Measurements from ENCODE around the gene NACC2. TPM values are rescaled to one million over a fixed set of nuclear protein-coding genes. Genes with fewer than 3 reads are reported as not detected.
A peak's percentile ranks its signal among the peaks of the same experiment; 100 is the strongest.

Gene NACC2
- polyA plus RNA-seq, 12 donors, result 4.9 to 60.9 (median 9.1) TPM

DNA sequence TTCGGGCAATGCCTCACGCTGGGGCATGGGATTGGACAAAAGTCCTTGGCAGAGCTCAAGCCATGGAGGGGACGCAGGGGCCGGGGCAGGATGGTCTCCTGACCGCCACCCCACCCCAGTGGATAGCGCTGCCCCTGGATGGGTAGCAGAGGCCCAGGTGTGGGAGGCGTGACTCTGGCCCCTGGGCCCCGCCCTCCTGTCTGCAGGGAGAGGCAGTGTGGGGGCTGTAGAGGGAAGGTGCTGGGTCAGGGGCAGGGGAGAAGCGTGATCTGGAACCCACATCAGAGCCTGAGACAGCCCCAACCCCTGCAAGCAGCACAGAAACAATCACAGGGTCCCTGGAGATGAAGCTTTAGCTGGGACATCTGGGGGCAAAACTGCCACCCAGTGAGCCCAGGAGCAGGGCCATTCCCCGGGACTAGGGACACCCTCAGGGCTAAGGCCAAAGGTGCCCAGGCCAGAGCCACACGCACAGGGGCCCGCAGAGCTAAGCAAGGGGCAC lies 36.2 kb downstream of the NACC2 start:
- no peak for DNase-seq

DNA sequence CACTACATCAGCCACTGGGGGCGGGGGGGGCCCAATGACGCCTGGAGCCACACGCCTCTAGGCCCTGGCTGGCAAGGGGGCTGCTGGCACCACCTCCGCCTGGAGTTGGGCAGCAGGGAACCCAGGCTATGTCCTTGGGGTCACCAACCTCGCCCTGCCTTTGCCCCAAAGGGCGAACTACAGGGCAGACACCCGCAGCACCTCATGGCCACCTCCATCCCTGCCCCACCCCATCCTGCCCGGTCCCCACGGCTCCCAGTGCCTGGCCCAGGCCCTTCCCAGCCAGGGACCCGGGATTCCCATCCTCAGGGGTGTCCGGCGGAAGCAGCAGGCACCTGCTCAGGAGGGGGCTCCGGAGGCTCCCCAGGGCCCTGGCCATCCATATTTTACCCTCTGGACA lies 37.0 kb downstream of the NACC2 start:
- no peak for DNase-seq

DNA sequence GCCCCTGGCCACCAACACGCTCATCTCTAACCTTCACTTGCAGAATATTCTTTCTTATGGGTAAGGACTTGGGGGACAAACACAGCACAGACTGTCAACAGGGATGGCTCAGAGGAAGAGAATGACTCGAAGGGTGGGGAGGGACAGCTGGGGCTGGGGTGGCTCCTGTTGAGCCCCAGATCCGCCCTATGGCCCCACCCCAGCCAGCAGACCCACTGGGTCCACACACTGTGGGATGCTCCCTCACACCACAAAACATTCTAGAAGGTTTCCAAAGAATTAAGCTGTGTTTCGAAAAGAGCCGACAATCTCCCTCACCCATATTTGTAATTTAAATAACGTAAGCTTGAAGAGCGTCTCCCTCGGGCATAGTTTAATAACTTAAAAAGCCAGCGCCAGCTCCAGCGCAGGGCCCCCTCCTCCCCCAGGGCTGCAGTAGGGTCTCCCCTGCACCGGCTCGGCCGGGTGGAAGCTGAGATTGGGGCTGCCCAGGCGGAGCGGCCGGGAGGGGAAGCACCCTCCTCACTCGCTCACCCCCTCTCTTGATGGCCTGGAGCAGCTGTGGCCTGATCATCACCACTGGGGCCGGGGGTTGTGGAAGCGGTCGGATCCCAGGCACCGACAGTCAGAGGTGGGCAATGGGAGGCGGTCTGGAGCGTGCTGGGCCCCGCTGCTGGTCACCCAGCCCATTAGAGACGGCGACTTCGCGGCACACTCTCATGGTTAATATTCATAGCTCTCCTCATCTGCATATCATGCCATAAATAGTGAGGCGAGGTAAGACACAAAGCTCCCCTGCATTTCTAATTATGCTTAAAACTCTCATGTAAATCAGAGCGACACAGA lies 37.6 kb downstream of the NACC2 start:
- no peak for DNase-seq

DNA sequence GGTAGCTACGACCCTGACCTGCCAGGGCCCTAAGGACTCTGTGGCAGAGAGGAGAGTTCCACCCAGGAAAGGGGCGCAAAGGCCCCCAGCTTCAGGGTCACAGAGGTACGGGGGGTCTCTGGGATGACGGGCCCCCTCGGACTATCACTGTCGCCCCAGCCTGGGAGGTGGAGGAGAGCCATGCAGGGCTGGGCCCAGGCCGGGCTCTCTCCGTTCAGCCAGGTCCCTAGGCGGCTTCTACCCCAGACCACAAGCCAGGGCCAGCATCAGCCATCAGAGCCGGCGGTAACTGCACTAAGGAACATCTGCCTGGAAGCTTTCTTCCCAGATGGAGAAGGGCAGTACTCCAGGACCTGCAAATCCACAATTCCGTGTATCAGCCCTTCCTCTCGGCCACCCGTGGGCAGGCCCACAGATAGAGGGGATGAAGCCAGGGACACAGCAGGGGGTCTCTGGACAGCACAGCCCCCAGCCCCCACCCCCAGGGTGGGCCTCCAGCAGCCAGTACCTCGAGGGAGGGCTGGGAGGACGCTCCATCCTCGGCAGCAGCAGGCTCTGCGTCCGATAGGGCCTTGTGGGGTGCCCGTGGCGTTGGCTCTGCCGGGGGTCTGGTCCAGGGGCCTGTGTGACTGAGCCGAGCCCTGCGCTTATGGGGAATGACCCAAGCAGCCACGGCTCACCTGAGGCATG lies 38.4 kb downstream of the NACC2 start:
- DNase-seq, result no peak

DNA sequence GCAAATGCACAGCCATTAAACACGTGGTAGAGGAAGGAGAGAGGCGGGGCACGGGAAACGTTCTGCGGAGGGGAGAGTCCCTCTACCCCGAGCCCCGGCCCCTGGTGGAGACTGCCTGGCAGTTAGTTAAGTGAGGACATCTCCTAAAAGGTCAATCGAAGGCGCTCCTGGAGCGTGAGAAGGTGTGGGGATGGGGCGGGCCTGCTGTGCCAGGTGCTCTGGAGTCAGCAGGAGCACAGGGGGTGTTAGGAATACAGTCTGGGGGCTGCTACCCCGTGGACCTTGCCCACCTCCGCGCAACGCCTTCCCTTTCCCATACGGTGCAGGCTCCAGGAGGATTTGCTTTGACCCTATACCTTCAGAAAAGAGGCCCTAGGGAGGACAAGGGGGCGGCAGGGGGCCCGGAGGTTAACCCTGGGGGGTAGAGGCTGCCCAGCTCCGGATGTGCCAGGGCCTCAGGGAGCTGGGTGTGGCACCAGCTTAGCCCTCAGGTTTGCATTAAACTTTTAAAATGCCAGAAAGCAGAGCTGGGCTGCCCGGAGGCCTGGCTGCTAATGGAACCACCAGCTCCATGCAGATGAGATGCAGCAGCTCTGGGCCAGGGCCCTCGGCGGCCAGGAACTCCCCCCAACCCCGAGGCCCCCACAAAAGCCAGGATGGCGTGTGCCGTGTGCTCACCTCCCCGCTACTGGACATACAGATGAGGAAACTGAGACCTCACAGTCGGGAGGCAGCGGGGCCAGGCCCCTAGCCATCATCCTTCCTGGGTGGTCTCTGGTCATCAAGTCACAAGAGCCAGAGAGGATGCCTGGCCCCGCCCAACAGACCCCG lies 39.2 kb downstream of the NACC2 start:
- no peak for DNase-seq

DNA sequence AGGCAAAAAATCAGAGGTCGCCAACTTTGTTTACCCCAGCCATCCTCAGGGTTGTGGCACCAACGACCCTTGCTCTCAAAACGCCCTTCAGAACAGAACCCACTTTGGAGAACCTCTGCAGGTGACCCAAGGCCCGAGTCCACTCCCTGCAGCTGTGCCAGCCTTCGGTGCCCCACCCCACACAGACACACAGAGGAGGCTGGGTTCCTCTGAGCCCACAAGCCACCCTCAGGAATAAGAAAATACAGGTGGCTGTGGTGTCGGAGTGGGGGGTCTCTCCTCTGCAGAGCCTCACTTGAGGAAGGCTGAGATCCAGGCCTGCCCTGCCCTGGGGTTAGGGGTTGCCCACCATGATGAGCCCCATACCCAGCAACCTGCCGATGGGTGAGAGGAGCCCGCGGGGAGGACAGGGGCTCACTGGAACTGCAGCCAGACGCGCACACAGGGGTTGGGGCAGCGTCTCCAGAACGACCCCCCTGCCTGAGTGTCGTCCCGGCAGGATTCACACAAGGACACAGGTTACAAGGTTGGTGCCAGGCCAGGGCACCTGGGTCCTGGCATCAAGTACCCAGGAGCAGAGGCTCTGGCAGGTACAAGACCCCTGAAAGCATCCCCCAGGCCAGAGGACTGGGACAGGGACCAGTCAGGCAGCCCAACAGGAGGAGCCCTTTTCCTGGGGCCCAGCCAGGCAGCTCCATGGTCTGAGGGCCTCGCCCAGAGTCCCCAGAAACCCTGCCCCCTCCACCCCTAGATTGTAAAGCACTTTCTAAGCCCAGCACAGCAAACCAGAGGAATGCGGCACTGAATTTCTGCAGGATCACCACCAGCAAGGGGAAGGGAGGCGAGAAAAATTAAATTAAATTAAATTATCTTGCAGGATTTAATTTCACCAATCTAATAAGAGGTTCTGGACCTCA lies 40.0 kb downstream of the NACC2 start:
- no peak for DNase-seq

DNA sequence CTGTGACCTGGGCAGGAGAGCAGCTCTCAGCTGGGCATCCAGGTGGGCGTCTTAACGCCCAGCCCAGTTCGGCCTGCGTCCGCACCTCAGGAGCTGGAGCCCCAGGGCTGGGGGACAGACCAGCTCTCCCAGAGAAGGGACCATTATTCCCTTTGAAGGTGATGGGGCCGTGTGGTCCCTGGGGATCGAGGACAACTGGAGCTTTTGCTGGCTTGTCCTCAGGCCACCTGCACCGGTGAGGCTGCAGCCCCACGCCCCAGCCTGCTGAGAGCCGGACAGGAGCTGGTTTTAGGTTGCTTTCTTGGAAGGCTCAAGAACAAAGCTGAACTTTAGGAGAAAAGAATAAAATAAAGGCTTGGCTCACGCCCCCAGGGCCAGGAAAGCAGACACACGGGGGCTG lies 40.9 kb downstream of the NACC2 start:
- no peak for DNase-seq

GRCh38 chr9:136053757-136054142 lies 41.3 kb downstream of the NACC2 start:
- no peak for DNase-seq

DNA sequence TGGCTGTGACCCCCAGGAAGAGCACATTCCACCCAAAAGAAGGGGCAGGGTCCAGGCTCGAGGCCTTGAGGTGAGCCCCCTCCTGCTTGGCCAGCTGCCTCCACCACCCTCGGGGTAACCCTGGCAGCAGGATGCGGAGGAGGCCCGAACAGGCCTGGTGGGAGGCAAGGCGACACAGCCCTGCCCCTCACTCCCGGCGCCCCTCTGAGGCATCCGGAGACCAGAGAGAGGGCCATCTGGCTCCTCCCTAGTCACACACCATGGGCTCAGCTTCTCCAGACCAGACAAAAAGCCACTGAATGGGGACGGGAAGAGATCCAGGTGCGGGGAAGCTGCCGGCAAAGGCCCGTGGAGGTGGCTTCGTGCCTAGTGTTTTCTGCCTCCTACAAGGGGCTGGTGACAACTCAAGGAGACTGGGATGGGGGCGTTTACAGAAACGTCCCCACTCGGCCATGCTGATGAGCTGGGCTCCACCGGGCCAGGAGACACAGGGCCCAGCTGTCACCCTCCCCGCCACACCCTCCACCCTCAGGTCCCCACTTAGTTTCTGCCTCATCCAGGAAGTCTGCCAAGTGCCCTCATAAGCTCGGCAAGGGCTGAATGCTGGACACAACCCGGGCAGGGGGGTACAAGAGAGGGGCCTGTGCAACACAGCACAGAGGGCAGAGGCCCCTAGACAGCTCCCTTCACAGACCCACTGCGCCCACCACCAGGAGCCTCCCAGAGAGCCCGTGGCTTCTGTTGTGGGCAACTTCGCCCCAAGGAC lies 41.9 kb downstream of the NACC2 start:
- DNase-seq, result no peak

DNA sequence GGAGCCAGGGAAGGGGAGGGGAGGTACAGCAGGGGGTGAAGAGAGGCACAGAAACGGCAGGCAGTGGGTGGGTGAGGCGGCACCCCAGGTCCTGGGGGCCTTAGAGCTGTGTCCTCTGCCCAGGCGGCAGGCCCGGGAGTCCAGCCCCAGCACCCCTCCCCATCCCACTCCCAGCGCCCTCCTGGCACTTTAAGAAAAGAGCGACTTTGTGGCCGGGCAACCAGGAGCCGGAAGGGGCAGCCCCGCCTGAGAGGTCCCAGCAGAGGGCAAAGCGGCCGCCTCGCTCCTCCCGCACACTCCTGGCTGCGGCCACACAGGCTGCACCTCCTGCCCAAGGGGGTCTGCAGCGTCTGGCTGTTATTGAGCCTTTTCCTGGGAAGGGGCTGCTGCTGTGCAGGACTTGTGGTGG lies 42.6 kb downstream of the NACC2 start:
- no peak for DNase-seq

DNA sequence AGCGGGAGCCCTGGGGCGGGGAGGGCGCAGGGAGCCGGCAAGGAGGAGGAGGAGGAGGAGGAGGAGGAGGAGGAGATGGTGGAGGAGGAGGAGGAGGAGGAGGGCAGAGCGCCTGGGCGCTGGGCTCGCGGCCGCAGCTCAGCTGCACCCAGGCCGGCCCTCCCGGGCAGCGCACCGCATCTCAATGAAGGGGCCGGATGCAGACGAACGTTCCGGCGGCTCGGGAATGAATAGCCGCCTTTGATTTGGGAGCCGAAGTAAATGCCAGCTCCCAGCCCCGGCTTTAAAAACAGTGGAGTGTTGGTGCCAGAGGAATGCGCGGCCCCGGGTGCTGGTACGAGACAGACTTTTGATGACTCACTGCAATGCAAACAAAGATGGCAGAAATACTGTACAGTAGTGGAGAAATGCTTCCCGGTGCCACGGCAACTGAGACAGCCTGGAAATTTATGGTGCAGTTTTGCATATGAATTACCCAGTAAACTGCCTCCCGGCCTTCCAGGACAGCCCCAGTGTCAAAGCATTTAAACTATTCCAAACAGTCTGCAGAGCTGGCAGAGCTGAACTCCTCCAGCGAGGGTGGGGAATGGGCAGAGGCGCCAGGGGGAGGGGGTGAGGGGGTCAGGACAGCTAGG lies 43.1 kb downstream of the NACC2 start:
- peak; percentile 52 for DNase-seq

DNA sequence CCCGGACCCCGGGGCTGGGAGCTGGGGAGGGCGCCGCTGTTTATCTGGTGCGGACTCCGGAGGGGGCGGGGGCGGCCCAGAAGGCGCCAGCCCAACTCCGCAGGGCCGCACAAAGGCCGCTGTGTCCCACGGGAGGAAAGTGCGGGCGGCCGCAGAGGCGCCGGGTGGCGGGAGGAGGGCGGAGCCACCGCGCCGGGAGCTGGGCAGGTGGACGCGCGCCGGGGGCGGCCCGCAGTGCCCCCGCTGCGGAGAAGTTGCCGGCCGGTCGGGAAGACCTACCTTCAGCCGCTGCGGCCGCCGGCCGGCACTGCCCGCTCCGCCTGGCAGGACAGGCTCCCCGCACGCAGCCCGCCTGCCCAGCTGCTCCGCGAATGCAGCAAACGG lies 43.6 kb downstream of the NACC2 start:
- DNase-seq, result no peak

GRCh38 chr9:136050701-136051452 lies 44.2 kb downstream of the NACC2 start:
- no peak for DNase-seq

DNA sequence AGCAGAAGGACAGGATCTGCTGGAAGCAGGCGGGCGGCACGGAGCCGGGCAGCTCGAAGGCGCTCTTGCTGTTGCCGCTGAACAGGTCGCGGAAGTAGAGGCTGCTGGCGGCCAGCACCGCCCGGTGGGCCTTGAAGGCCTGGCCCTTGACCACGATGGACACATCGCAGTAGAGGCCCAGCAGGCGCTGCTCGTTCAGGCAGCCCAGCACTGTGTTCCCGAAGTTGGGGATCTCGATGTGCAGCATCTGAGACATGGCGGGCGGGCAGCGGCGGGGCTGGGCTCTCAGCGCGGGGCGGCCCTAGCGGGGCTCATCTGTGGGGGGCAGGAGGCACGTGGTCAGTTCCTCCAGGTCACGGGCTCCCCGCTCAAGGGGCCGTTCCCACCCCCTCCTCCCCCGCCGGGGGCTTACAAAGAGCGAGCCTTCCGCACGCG lies 44.8 kb downstream of the NACC2 start:
- no peak for DNase-seq

DNA sequence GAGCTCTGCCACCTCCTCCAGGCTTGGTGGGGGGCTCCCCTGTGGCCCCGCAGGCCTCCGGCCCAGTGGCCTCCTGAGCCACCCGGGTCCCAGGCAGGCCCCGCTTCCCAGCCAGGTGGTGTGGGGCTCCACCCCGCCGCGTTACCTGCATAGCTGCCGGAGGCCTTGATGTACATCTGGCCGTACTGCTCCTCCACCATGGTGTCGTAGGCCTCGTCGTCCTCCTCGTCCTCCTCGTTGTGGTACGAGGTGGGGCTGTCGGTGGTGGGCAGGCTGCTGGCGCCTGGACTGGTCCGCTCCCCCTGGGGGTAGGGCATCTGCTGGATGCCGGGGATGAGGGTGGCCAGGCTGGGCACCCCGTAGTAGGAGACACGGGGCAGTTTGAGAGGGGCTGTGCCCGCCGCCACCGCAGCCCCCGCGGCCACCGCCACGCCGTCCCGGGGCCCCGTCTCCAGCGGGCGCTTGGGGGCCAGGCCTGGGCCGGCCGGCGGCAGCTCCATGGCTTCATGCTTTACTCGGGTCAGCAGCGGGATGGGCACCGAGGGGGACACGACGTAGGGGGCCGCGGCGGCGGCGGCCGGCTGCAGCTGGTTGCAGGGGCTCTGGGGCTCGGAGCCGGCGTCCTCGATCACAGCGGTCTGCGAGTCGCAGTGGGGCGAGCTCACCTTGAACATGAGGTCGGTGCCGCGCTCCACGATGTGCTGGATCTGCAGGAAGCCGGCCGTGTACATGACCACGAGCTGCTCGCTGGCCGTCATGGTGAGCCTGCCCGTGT lies 45.4 kb downstream of the NACC2 start:
- no peak for DNase-seq

DNA sequence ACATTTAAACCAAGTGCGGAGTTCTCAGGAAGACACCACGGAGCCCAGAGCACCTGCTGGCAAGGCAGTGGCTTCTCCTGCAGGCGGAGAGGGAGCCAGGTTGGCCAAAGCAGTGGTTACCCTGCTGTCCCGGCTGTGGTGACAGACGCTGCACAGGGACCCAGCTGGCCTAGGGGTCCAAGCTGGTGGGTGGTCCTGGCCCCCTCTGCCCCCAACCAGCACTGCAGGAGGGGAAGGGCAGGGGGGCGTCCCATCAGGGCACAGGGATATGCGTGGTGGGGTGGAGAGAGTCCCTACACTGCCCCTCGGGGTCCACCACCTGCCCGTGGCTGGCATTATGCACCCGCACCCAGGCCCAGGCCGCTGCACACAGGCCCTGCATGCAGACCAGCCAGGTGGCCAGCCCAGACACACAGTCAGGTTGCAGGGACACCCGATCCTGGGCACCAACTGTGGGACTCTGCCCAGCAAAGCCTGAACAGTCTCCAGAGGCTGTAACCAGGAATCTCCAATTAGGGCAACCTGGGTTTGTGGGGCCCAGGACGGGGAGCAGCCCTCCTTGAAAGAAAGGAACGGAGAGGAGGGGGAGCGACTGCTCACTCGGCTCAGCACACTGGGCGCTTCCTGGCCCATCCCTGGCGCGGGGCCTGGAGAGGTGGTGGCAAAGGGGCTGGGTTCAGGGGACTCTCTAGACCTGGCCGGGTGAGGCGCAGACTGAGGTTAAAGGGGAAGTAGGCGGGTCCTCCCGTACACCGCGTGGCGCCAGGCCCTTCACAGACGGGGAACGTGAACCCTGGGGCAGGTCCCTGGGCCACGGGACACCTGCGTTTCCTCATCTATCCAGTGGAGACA lies 46.3 kb downstream of the NACC2 start:
- DNase-seq, result no peak
